Body of pancreas (tissue), 4 donors: Measurements from ENCODE around the gene DDRGK1. TPM values are rescaled to one million over a fixed set of nuclear protein-coding genes. Genes with fewer than 3 reads are reported as not detected.

Experiments used
- ATAC-seq: fragments of 150-250 bp; one replicate; pipeline ENCODE4 v1.9.1; 2016
- DNase-seq, 4 donors: peaks; one replicate each; pipeline ENCODE4 v3.0.0-alpha.2; 2019
- H3K27ac ChIP-seq, 4 donors: fragments of 200-600 bp; sonication (generic); 1 replicate in 3 of 4; 2 replicates in 1 of 4; pipeline versions ENCODE4 v1.5.1 to v1.6.1; 2016 to 2019; ENCODE audit warnings: mild to moderate bottlenecking in 1 of 4, mixed read lengths in 1 of 4, moderate library complexity in 1 of 4
- H3K27me3 ChIP-seq, 2 donors: fragments of 200-600 bp; sonication (generic); one replicate each; pipeline ENCODE4 v1.6.0; 2016; ENCODE audit warnings: mild to moderate bottlenecking in 1 of 2
- H3K36me3 ChIP-seq, 2 donors: fragments of 200-600 bp; sonication (generic); replicated peaks in 1 of 2; 2 replicates each; pipeline ENCODE4 v1.5.1; 2016; ENCODE audit warnings: low read depth in 2 of 2; ENCODE audit not compliant: insufficient read depth in 1 of 2
- H3K4me1 ChIP-seq: fragments of 200-600 bp; sonication (generic); one replicate; pipeline ENCODE4 v1.6.0; 2016
- H3K4me3 ChIP-seq, 2 donors: fragments of 200-600 bp; sonication (generic); 1 replicate in 1 of 2; 2 replicates in 1 of 2; pipeline ENCODE4 v1.5.1; 2016 to 2019
- H3K9me3 ChIP-seq, 3 donors: fragments of 200-600 bp; sonication (generic); 1 replicate in 2 of 3; 2 replicates in 1 of 3; pipeline ENCODE4 v1.5.1; 2016
- POLR2A ChIP-seq, 3 donors: fragments of 450-650 bp; IDR thresholded peaks; one replicate each; pipeline ENCODE4 v1.6.1; 2016; ENCODE audit warnings: antibody characterized with exemption in 3 of 3, mild to moderate bottlenecking in 2 of 3
- WGBS, 2 donors: methylation state at CpG; one replicate each; pipeline ENCODE4 v1.1.5; 2017; 5-methylcytosine and 5-hydroxymethylcytosine counted together
- intact Hi-C: fragments of 100-400 bp; cut with DNase I; formaldehyde crosslinking; loops from one replicate; pipeline ENCODE4 v1.15.1; 2023
- total RNA-seq, 2 donors: library from RNA; depleted of rRNA; stranded (reverse); fragments of >200 nt; gene quantifications; one replicate each; pipeline ENCODE4 v1.1.0, GENCODE V29; 2016
- TF ChIP-seq, protein P1 (sequence below), 7 experiments: fragments of 450-650 bp in 4 of 7; fragments of 200-600 bp in 3 of 7; sonication (generic) in 3 of 7; IDR thresholded peaks; one replicate each; pipeline ENCODE4 v1.5.1; 2016 to 2019; ENCODE audit warnings: antibody characterized with exemption in 7 of 7

The DDRGK1 gene
- total RNA-seq, 2 donors from 2014 or later: 64.3 to 82.8 TPM

GRCh38 chr20:3194617-3195280 lies 9.7 kb downstream of the DDRGK1 start:
- Histone ChIP-seq H3K4me1 (no peaks in the 10 kb centered on the region), H3K27me3 (no peaks in the 10 kb centered on the region), H3K36me3 (peaks cover 23 to 41% of the 10 kb centered on the region in 2 donors), H3K4me3 (no peak overlapping the region), H3K9me3 (no peaks in the 10 kb centered on the region), H3K27ac (no peak overlapping the region)
- TF ChIP-seq, protein P1, sequence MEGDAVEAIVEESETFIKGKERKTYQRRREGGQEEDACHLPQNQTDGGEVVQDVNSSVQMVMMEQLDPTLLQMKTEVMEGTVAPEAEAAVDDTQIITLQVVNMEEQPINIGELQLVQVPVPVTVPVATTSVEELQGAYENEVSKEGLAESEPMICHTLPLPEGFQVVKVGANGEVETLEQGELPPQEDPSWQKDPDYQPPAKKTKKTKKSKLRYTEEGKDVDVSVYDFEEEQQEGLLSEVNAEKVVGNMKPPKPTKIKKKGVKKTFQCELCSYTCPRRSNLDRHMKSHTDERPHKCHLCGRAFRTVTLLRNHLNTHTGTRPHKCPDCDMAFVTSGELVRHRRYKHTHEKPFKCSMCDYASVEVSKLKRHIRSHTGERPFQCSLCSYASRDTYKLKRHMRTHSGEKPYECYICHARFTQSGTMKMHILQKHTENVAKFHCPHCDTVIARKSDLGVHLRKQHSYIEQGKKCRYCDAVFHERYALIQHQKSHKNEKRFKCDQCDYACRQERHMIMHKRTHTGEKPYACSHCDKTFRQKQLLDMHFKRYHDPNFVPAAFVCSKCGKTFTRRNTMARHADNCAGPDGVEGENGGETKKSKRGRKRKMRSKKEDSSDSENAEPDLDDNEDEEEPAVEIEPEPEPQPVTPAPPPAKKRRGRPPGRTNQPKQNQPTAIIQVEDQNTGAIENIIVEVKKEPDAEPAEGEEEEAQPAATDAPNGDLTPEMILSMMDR (IDR thresholded peaks at IDR 0.05): no peak
- DNase-seq (no peak), ATAC-seq (no peak)
- intact Hi-C loops: no loop called here
- WGBS, 2 donors: 87 to 92% methylated on average over 8 to 10 of the region's 10 CpGs

DNA sequence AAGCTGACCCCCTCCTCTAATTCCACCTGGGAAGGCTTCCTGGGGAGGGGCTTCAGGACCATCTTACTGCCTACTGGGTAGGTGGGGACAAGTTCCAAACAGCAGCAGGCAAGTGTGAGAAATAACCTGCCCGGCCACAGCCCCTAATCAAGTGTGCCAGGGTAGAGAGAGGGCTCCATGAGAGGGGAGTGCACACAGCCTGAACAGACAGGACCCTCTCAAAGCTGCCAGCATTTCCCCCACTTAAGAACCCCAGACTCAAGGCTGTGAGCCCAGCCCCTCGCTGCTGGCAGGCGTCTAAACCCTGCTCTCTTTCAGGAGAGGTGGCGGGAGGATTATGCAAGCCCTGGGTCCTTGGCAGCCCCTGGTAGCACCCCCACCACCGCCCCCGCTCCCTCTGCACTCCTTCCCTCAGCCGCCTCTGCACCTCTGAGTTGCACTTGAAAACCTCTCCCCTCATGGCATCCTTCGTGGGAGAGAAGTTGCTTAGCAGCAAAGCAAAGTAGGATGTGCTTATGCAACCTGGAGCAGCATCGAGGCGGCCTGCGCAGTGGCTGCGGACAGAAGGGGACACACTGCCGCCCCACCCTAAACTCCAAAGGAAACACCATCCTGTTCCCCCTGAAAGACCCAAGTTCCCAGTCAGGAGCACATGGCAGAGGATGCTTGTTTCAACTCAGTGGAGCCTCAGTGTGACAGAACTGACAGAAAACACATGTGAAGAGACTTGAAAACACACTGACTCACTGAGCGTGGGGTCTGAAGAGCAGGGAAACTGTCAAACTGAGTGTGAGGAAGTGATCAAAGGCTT lies 10.5 kb downstream of the DDRGK1 start:
- no peak for DNase-seq
- 94% methylated on average over 13 to 14 of the region's 14 CpGs for WGBS, 2 donors
- Histone ChIP-seq H3K27me3 (no peaks in the 10 kb centered on the region), H3K4me3 (no peak overlapping the region), H3K36me3 (peaks cover 20 to 35% of the 10 kb centered on the region in 2 donors), H3K9me3 (no peaks in the 10 kb centered on the region), H3K4me1 (no peaks in the 10 kb centered on the region), H3K27ac (no peak overlapping the region)
- ATAC-seq: no peak
- no peak for TF ChIP-seq POLR2A (IDR thresholded peaks at IDR 0.05)
- TF ChIP-seq, protein P1 (IDR thresholded peaks at IDR 0.05): no peak
- intact Hi-C loops: no loop called here

GRCh38 chr20:3192226-3193015 lies 12.1 kb downstream of the DDRGK1 start:
- no peak overlapping the region for H3K27ac ChIP-seq
- H3K27me3 ChIP-seq: no peaks in the 10 kb centered on the region
- no peak for TF ChIP-seq POLR2A (IDR thresholded peaks at IDR 0.05)
- TF ChIP-seq, protein P1 (IDR thresholded peaks at IDR 0.05): no peak
- 90% methylated on average over 17 to 18 of the region's 18 CpGs for WGBS, 2 donors
- H3K4me1 ChIP-seq: no peaks in the 10 kb centered on the region
- DNase-seq (no peak), ATAC-seq (no peak)
- H3K4me3 ChIP-seq: no peak overlapping the region
- intact Hi-C loops: no loop called here
- peaks cover 20 to 33% of the 10 kb centered on the region in 2 donors for H3K36me3 ChIP-seq
- H3K9me3 ChIP-seq: no peaks in the 10 kb centered on the region

DNA sequence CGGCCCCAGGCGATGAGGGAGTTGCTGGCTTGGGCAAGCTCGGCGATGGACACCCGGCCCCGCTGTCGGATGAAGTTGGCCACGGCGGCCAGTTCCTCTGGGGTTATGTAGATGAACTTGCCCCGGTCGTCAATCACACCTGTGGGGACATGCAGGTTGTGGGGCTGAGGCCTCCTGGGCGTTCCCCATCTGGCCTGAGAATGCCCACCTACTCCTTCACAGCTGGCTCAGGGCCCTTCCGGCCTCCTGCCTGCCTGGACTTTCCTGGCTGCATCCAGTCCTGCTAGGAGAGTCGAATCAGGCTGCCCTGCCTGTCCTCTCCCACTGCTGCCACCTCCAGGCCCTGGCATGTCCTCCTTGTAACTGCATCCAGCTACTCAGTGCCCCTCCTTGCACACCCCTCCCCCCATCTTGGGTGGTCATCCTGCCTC lies 13.8 kb downstream of the DDRGK1 start:
- WGBS, 2 donors: 70 to 85% methylated on average over 2 to 14 of the region's 14 CpGs
- H3K27me3 ChIP-seq: no peaks in the 10 kb centered on the region
- H3K27ac ChIP-seq: no peak overlapping the region
- H3K36me3 ChIP-seq: peaks cover 20 to 32% of the 10 kb centered on the region in 2 donors
- ATAC-seq (no peak), DNase-seq (no peak)
- no peak overlapping the region for H3K4me3 ChIP-seq
- no peaks in the 10 kb centered on the region for H3K9me3 ChIP-seq
- intact Hi-C loops: no loop called here
- TF ChIP-seq POLR2A (IDR thresholded peaks at IDR 0.05): no peak
- TF ChIP-seq, protein P1 (IDR thresholded peaks at IDR 0.05): no peak
- no peaks in the 10 kb centered on the region for H3K4me1 ChIP-seq
